Activated gamma-delta T cell (primary cell): ENCODE measurements around the gene DOK4.

Experiments
- DNase-seq: peaks from one replicate; lab custom pipeline; 2025; lab: John Stamatoyannopoulos, UW

The DOK4 gene

DNA sequence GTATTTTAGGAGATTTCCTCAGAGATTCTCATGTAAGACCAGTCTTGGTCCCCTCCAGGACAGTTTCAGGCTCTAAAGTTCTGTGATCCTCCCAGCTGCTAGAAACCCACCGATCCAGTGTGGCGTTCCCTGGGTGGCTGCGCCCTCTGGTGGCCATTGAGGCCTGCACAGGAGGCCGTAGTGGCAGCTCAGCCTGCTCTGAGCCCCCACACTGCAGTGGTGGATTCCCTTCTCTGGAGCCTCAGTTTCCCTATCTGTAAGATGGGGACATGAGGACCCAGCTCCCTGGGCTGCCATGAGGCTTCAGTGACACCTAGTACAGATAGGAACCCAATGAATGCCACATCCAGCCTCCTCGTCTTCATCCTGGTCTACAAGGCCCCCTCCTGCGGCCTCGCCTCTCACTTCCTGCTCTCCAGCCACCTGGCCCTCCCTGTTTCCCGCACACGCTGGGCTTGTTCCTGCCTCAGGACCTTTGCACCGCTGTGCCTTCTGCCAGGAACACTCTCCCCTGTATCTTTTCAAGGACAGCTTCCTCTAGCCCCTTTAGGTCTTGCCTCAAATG is 33.6 kb upstream of the DOK4 start:
- peak; percentile 49 for DNase-seq

DNA sequence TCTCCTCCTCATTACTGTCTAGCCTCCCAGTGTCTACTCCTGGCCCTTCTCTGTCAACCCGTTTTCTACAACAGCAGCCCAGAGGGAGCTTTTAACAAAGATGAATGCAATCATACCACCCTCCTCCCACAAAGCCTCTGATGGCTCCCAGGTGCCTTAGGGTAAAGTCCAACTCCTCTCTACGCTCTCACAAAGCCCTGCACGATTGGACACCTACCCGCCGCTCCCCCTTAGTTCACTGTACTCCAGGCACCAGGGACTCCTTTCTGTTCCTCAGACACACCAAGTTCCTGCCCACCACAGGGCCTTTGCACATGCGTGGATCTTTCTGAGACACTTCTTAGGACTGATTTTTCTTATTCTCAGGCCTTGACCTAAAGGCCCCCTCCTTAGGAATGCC is 32.6 kb upstream of the DOK4 start:
- no peak for DNase-seq

DNA sequence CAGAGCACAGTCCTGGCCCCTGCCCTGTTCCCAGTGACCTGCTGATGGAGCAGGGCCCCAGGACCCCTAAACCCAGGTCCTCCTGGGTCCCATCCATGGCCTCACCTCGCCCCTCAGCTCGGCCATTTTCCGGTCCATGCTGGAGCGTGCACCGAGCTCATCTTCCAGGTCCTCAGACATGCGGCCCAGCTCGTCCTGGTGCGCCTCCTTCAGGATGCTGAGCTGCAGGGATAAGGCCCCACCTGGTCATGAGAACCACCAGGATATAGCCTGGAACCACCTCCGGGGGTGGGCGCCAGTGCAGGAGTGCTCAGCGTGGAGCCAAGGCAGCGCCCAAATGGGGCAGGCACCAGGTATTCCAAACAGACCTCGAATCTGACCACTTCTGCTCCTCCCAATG is 32.2 kb upstream of the DOK4 start:
- DNase-seq, result no peak

DNA sequence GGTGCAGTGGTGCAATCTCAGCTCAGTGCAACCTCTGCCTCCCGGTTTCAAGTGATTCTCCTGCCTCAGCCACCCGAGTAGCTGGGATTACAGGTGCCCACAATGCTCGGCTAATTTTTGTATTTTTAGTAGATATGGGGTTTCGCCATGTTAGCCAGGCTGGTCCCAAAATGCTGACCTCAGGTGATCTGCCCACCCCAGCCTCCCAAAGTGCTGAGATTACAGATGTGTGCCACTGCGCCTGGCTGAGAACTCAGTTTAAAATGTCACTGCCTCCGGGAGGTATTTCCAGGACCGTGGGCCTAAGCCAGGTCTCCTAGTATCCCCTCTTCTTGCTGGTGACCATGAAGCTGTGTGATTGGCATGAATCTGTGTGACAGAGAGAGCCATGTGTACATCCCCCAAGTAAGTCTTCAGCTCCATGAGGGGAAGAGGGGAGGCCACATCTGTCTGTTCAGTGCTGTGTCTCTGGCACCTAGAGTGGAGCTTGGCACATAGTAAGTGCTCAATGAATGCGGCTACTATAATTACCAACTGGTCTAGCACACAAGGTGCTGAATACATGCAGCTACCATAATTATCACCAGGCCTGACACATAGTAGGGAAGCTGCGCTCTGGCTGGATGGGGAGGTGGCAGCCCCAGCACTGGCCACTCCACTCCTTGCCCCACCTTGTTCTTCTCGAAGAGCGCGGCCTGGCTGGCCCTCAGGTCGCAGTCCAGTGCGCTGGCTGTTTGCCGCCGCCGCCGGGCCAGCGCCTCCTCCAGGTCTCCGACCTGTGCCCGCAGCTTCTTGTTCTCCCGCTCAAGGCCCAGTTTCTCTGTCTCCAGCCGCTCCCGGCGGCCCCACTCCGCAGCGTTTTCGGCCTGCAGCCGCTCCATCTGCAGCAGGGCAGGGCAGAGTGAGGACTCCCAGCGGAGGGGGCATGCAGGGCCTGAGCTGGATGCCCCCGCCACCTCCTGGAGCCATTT is 31.4 kb upstream of the DOK4 start:
- DNase-seq, result no peak

DNA sequence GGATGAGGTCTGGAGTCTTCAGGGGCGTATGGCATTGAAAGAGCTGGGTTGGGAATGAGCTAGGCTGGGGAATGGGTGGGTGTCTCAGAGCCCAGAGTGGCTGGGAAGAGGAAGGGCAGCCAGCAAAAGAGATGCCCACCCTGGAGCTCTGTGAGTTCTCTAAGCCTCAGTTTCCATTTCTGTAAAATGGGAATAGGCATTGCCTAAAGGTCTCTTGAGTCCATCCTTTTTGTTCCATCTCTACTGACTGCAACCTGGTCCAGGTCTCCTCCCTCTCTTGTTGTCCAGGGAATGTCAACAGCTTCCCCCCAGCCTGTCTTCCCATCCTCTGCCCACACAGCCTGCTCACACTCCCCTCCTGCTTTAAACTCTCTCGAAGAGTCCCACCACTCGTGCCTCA is 30.5 kb upstream of the DOK4 start:
- no peak for DNase-seq

DNA sequence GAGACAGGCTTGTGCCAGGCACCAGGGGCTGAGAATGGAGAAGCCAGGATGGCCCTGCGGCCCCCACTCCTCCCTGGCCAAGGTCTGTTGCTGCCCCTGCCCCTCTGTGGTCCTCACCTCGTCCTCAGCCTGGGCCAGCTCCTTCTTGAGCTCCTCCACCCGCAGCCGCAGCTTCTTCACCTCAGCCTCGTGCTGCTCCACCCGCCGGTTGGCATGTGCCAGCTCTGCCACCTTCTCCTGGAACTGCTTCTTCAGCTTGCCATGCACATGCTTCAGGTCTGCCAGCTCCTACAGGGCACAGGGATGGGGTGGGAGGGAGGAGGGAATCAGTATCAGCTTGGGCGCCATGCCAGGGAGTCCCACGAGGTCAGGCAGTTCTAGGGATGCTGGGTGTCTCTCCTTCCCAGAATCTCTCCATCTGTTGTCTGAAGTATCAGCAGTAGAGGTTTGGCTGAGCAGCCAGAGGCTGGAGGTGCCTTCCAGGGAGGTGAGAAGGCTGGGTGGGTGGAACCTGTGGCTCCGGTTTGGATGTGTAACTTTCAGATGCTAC is 30.0 kb upstream of the DOK4 start:
- DNase-seq, result no peak

DNA sequence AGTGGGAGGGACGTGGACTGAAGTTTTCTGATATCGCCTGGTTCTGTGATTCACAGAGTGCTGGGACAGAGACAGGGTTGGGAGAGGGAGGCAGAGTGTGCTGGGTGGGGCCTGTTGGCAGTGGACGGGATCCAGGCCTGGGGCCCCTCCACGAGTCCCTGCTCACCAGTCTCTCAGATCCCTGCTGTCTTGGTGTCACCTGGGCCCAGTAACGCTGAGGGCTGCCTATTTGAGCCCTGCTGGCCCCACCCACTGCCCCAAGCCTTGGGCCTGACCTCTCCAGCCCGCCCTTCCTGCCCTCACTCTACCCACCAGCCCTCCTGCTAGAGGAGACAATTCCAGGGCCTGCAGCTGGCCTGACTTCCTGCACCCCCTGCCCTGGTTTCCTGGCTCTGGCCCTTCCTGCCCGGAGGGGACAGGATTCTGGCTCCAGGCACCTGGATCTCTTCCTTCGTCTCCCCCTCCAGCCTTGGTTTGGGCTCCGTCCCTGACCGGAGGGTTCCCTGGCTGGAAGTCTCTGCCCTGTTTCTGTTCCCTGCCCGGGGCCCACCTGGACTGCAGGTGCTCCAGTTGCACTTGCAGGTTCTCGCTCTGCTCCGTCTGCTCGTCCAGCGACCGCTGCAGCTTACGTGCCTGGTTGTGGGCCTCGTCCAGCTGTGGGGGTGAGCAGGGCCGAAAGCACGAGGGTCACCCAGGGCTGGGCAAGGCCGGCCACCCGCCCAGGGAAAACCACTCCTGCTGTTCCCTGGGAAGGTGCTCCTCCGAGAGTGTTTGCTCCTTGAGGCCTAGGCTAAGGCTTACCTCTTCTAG is 28.7 kb upstream of the DOK4 start:
- no peak for DNase-seq

DNA sequence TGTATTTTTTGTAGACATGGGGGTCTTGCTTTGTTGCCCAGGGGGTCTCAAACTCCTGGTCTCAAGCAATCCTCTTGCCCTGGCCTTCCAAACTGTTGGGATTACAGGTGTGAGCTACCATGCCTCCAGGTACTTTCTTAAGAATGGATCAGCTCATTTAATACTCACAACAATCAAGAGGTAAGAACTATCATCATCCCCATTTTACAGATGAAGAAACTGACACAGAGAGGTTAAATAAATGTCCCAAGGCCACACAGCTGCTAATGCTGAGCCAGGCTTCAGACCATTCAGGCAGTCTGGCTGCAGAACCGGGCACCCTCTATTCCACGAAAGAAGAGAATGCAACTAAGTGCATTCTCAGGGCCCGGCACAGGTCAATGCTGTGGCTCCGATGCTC is 28.1 kb upstream of the DOK4 start:
- no peak for DNase-seq

DNA sequence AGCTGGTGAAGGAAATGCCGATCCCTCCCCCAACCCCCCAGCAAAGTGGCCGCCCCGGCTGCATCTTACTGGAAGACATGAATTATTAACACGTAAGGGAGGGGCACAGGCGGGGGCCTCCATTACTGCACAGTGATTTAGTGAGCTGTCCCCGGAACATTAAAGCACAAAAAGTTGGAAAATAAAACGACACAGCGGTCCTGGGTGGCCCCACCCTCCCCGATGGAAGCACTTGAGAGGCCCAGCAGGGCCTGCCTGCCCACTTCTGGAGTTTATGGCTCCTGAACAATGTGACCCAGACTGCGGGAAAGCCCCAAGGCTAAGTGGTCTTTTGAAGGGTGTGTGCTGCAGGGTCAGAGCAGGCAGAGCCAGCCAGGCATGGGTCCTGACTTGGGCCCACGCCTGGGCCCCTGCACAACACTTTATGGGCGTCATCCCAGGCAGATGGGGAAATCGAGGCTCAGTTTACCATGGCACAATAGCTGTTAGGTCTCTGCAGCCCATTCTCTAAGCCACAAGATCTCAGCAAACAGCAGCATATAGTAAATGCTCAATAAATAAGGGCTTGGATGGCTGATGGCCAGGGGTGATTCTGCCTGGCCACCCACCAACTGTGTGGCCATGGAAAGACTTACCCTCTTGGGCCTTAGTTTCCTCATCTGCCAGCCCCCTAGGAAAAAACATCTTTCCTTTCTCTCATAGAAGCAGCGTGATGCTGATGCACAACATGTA is 27.2 kb upstream of the DOK4 start:
- no peak for DNase-seq

DNA sequence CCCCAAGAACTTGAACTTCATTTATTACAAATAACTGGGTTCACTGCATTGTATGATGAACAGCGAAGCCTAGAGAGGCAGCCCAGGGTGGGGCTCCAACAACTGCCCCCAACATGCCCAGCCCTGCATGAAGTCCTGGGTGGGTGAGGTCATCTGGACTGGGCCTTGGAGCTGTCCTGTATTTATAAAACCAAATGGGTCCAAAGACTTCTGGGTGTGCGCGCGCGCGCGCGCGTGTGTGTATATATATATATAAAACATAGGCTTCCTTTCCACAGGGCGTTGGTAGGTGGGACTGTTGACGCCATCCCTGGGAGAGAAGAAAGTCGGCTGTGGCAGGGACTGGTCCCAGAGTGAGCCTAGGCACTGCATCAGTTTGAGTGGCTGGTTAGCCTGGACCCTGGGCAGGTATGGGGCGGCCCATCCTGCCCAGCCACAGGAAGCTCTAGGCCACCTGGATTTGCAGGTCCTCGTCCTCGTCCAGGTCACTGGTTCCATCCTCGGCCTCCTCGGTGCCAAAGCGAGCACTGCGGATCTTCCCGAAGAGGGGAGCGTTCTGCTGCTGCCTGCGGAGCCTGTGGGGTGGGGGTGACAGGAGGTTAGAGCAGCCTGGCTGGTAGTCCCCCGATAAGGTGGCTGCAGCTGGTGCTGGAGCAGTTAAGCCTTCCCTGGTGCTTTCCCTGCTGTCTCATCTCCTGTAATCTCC is 26.2 kb upstream of the DOK4 start:
- no peak for DNase-seq

DNA sequence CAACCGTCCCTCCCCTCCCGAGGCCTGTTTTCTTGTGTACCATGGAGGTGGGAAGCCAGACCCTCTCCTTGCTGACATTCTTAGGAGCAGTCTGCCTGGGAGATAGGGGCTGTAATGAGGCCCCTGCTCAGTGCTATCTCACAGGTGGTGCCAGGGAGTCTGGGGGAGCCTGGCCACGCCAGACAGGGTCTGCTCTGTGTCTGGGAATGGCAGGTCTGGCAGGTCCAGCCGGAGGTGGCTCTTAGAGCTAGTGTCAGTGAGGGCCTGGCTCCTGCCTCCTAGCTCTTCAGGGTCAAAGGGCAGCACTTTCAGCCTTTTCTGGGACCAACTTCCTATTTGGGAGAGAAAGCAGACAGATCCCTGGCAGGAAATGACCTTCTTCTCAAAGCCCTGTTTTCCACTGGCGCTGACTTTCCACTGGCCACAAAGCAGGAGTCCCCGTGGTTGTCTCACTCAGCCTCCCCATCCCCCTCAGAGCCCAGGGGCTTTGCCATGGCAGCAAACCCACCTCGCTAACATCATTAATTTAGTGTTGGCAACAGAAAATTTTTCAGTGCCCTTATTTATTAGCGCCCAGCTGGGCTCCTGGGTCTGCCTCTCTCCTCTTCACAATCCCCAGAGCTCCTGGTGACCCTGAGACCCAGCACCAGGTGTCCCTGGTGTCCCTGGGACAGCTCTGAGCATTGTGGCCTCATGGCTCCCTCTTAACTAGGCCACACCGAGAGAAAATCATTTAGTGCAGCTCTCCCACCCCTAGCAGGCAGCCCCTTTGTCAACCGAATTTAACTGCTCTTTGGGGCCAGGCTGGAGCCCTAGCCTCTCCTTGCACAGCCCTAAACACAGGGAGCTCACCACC is 24.0 kb upstream of the DOK4 start:
- DNase-seq, result no peak

DNA sequence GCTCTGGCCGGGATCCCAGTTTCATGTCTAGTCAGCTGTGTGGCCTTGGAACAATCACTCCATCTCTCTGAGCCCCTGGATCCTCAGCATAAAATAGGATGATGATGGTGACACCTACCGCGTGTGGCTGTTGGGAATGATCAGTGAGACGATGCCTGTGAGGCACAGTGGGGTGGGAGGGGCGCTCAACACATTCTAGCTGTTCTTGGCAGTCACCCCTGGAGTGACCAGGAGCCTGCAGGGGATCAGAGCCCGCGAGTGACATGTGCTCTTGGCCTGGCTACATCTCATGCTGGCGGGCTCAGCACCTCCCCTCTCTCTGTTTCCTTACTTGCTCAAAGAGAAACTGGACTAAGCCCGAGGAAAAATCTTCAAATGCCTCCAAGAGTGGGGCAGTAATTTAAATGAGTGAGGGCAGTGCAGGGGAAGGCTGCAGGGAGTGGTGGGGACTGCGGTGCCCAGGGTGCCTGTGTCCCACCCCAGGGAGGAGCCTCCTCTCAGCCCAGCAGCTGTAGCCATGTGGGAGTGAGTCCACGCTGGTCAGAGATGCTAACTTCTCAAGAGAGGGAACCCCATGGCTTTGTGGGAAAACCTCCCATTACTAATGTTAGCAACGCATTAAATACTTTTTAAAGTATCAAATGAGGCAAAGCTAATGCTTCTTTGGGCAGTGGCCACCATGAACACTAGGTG is 23.1 kb upstream of the DOK4 start:
- no peak for DNase-seq

DNA sequence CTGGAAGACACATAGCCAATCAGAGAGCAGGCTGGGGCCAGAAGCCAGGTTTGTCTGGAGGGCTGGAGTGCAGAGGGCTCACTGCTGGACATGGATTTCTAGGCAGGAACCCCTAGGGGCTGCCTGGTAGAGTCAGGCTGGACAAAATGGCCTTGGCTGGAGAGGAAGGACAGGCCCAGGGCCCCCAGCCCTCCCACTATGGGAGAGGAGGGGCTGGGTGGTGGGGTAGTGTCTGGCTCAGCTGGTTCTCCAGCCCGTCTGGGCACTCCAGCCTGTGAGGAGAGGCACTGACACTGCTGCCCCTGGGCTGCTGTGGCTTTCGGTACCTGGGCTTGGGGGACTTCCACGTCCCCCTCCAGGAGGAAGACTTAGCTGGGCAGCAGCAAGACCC is 21.7 kb upstream of the DOK4 start:
- no peak for DNase-seq

DNA sequence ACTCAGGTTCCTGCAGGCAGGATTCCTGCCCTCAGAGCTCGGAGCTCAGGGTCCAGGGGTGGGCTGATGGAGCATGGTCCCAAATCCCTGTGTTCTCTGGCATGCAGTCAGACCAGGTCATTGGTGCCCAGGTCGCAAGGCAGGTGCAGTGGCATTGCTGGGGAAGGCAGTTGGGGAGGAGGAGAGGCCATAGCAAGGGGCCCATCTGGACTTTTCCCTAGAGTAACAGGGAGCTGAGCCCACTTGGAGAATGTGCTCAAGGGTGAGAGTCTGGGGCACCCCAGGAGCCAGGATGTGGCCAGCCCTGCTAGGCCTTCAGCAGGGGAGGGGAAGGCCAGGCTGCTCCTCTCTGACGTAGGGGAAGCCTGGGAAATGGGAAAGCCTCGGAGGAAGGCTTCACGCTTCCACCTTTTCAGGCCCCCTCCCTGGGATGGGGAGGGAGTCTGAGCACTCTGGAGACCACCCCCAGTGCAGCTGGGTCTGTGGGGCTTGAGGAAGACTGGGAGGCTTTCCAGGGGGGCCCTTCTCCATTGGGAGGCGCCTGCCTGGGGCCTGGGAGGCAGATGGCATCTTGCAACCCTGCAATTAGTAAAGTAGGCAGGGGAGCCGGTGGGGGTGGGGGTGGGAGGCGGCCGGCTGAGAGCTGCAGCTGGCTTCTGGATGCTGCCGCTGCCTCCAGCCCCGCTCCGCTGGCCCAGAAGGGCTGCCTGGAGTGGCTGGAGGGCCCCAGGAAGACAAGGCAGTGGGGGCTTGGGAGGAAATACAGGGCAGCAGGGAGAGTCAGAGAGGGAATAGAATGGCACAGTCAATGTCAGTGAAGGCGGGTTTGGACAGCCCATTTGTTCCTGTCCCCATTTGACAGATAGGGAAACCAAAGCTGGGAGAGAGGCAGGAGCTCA is 21.1 kb upstream of the DOK4 start:
- no peak for DNase-seq

DNA sequence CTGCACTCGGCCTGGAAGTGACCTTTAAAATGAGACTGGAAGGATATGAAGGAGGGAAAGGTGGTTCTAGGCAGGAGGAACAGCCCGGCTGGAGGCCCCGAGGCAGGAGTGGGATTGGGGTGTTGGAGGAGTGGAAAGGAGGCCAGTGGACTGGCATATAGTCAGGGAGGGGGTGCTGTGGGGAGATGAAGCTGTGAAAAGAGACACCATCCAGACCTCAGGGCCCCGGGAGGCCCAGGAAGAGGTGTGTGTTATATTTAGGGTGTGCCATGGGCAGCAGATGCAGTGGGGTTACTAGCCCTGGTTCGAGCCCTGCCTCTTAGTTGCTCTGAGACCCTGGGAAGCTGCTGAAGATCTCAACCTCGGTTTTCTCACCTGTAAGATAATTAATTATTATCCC is 18.9 kb upstream of the DOK4 start:
- DNase-seq, result no peak

DNA sequence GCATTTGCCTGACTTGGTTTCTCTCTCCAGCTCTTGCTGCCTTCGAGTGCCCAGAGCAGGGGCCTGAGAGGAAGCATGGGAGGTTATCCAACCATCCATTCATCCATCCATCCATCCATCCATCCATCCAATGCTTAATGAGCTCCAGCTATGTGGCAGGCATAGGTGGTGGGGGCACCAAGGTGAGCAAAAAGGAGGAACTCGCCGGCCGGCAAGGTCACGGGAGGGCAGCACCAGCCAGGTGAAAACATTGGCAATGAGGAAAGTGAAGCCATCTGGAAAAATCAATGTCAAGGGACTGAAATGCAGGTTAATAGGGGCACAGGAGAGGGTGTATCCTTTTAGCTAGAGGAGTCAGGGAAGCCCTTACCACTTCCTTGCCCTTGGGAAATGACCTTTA is 18.2 kb upstream of the DOK4 start:
- DNase-seq, result no peak

DNA sequence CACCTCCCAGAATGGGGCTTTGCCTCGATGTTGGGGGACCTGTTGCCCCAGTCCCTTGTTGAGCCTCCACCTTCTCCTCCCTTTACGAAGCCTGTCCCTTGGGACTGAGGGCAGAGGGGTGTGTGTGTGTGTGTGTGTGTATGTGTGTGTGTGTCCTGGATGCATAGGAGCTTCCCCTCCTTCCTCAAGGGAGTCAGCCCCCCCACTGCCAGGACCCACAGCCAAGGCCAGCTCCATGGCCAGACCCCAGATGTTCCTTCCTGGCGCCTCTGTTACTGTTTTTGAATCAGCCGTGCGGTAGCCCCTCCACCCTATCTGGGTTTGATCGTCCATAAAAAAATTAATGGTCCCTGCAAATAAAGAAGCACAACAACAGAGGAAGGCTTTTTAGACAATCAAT is 17.7 kb upstream of the DOK4 start:
- DNase-seq, result no peak

DNA sequence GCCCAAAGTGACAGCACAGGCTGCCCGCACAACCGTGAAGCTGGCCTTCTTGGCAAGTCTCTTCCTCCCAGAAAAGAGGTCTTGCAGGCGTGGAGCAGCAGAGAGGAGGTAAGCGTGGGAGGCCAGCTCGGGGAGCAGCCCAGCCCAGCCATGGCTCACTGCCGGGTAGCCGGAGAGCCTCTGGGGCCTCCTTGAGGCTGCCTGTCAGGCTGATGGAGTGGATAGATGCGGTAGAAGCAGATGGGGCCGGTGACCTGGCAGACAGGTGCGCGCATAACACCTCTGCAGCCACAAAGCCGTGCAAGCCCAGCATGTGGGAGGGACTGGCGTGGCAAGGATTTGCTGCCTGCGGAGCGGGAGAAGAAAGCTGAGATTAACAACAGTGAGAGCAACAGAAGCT is 17.1 kb upstream of the DOK4 start:
- DNase-seq, result no peak
